Fibroblast of lung (primary cell): ENCODE results near the gene NRSN2. TPM values are rescaled to one million over a fixed set of nuclear protein-coding genes. Genes with fewer than 3 reads are reported as not detected.

Experiments used
- DNase-seq, 2 donors: peaks; one replicate each; pipeline versions ENCODE4 v3.0.0 to v3.0.0-alpha.2; 2010; ENCODE audit warnings: low read depth in 2 of 2
- H2AFZ ChIP-seq: 2 replicates; pipeline ENCODE4 v1.5.1; 2012; ENCODE audit warnings: low read length, control low read depth, inconsistent platforms
- H3K27ac ChIP-seq: 2 replicates; pipeline ENCODE4 v1.5.1; 2011; ENCODE audit warnings: low read length, control low read depth; ENCODE audit not compliant: insufficient read depth
- H3K27me3 ChIP-seq: 2 replicates; pipeline ENCODE4 v1.5.1; 2011; ENCODE audit warnings: mild to moderate bottlenecking, low read length; ENCODE audit not compliant: control insufficient read depth, insufficient read depth
- H3K36me3 ChIP-seq: 2 replicates; pipeline ENCODE4 v1.5.1; 2011; ENCODE audit warnings: low read length; ENCODE audit not compliant: control insufficient read depth, insufficient read depth
- H3K4me1 ChIP-seq: 2 replicates; pipeline ENCODE4 v1.5.1; 2011; ENCODE audit warnings: low read length; ENCODE audit not compliant: control insufficient read depth, insufficient read depth; ENCODE audit errors: extremely low read depth
- H3K4me2 ChIP-seq: 2 replicates; pipeline ENCODE4 v1.5.1; 2011; ENCODE audit warnings: low read length, control low read depth; ENCODE audit not compliant: insufficient read depth; ENCODE audit errors: extremely low read depth
- H3K4me3 ChIP-seq, 4 experiments: fragments of 200-600 bp in 1 of 4; sonication (generic) in 1 of 4; replicated peaks in 1 of 4; 2 replicates each; pipeline ENCODE4 v1.5.1; 2011 to 2016; ENCODE audit warnings: low read length in 4 of 4, low read depth in 3 of 4, mild to moderate bottlenecking in 3 of 4, control low read depth in 2 of 4, inconsistent platforms in 1 of 4, mixed read lengths in 1 of 4; ENCODE audit not compliant: insufficient read depth in 1 of 4; ENCODE audit errors: control extremely low read depth in 1 of 4
- H3K79me2 ChIP-seq: 2 replicates; pipeline ENCODE4 v1.5.1; 2012; ENCODE audit warnings: mild to moderate bottlenecking, low read length, inconsistent platforms; ENCODE audit not compliant: control insufficient read depth, insufficient read depth
- H3K9ac ChIP-seq: 2 replicates; pipeline ENCODE4 v1.5.1; 2011; ENCODE audit warnings: mild to moderate bottlenecking, low read length, control low read depth; ENCODE audit not compliant: insufficient read depth
- H3K9me3 ChIP-seq: 2 replicates; pipeline ENCODE4 v1.5.1; 2012; ENCODE audit warnings: low read depth, low read length; ENCODE audit not compliant: control insufficient read depth, insufficient read depth
- H4K20me1 ChIP-seq: 2 replicates; pipeline ENCODE4 v1.5.1; 2011; ENCODE audit warnings: low read length; ENCODE audit not compliant: control insufficient read depth, insufficient read depth; ENCODE audit errors: extremely low read depth
- EZH2 ChIP-seq: IDR thresholded peaks from 2 replicates; pipeline ENCODE4 v1.5.1; 2012; ENCODE audit warnings: low read length, control low read depth, mild to moderate bottlenecking; ENCODE audit errors: missing control alignments
- polyA minus RNA-seq: library from RNA; depleted of rRNA, polyadenylated mRNA; stranded (reverse); fragments of >200 nt; gene quantifications from 2 replicates; pipeline ENCODE4 v1.2.3, GENCODE V29; 2011; ENCODE audit warnings: low replicate concordance
- polyA plus RNA-seq, 2 donors: library from polyadenylated mRNA; depleted of rRNA in 1 of 2; stranded (reverse) in 1 of 2; unstranded in 1 of 2; fragments of >200 nt; gene quantifications; 2 replicates each; pipeline ENCODE4 v1.2.1, GENCODE V29; 2011 to 2012; ENCODE audit warnings: missing spikeins in 1 of 2
- total RNA-seq: library from RNA; depleted of rRNA; stranded (reverse); fragments of >200 nt; gene quantifications from 2 replicates; pipeline ENCODE4 v1.2.1, GENCODE V29; 2014
- TF ChIP-seq, protein P1 (sequence below), 2 donors: IDR thresholded peaks in 1 of 2; conservative IDR thresholded peaks in 1 of 2; 1 replicate in 1 of 2; 2 replicates in 1 of 2; pipeline ENCODE4 v1.5.1; 2011 to 2012; ENCODE audit warnings: low read length in 2 of 2, control low read depth in 1 of 2, inconsistent platforms in 1 of 2, low read depth in 1 of 2, mild to moderate bottlenecking in 1 of 2

Gene NRSN2, protein sequence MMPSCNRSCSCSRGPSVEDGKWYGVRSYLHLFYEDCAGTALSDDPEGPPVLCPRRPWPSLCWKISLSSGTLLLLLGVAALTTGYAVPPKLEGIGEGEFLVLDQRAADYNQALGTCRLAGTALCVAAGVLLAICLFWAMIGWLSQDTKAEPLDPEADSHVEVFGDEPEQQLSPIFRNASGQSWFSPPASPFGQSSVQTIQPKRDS
- 23.1 and 34.5 TPM in 2 replicates for total RNA-seq
- 56.0 and 60.5 TPM in 2 replicates for polyA plus RNA-seq
- 67.4 and 75.8 TPM in 2 replicates for polyA plus RNA-seq (2012)
- 82.9 and 98.7 TPM in 2 replicates for polyA minus RNA-seq

DNA sequence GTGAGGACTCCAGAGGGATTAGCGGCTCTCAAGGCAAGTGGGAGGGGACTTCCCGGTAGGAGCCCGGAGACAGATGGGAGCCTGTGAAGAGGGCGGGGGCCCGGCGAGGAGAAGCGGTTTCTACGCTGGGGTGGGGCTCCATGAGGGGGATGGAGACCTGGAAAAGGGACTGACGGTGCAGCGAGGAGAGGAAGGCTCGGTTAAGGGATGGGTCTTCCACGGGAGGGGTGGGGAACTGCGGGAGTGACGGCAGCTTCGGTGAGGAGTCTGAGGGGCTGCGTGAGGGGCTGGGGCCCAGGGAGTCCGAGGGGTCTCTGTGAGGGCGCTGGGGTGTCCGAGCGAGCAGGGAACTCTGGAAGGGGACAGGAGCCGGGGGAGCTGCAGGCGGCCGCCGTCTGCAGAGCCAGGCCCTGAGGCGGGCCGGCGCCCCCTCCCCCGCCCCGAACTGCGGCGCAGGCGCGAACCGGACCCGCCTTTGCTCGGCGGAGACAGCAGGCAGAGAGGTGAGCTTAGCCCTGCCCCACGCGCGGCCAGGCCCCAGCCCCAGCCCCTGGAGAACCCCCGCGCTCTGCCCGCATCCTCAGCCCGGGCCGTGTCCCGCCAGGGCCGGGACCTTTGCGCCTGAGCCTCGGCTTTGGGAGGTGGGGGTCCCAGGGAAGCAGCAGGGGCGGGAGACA is at the start of gene NRSN2:
Gene NRSN2 (plus strand): TSS at position 472 of the 677 bp plus-strand sequence. CDS start 2,533 bp downstream, outside the sequence.
- peak within 1 kb of the TSS; percentile 62 to 89 (median 76) for H3K4me3 ChIP-seq
- peaks cover 8% of the 10 kb centered on the region for H3K79me2 ChIP-seq
- H3K9ac ChIP-seq: peak within 1 kb of the TSS; percentile 78
- no peaks in the 10 kb centered on the region for H3K9me3 ChIP-seq
- H3K4me2 ChIP-seq: peak within 1 kb of the TSS; percentile 98
- peaks cover 7% of the 10 kb centered on the region for H3K4me1 ChIP-seq
- H3K27me3 ChIP-seq: no peaks in the 10 kb centered on the region
- TF ChIP-seq EZH2: no peak
- TF ChIP-seq, protein P1, sequence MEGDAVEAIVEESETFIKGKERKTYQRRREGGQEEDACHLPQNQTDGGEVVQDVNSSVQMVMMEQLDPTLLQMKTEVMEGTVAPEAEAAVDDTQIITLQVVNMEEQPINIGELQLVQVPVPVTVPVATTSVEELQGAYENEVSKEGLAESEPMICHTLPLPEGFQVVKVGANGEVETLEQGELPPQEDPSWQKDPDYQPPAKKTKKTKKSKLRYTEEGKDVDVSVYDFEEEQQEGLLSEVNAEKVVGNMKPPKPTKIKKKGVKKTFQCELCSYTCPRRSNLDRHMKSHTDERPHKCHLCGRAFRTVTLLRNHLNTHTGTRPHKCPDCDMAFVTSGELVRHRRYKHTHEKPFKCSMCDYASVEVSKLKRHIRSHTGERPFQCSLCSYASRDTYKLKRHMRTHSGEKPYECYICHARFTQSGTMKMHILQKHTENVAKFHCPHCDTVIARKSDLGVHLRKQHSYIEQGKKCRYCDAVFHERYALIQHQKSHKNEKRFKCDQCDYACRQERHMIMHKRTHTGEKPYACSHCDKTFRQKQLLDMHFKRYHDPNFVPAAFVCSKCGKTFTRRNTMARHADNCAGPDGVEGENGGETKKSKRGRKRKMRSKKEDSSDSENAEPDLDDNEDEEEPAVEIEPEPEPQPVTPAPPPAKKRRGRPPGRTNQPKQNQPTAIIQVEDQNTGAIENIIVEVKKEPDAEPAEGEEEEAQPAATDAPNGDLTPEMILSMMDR (conservative IDR thresholded peaks at IDR 0.05 in 1 of 2, IDR thresholded peaks at IDR 0.05 in 1 of 2; ENCODE audit: low read depth in 1 of 2, low read length in 2 of 2): no peak
- H4K20me1 ChIP-seq: no peaks in the 10 kb centered on the region
- peak within 1 kb of the TSS; percentile 95 for H3K27ac ChIP-seq
- peaks cover 10% of the 10 kb centered on the region for H3K36me3 ChIP-seq
- peak within 1 kb of the TSS; percentile 73 for H2AFZ ChIP-seq
- peak; percentile 68 to 75 for DNase-seq

DNA sequence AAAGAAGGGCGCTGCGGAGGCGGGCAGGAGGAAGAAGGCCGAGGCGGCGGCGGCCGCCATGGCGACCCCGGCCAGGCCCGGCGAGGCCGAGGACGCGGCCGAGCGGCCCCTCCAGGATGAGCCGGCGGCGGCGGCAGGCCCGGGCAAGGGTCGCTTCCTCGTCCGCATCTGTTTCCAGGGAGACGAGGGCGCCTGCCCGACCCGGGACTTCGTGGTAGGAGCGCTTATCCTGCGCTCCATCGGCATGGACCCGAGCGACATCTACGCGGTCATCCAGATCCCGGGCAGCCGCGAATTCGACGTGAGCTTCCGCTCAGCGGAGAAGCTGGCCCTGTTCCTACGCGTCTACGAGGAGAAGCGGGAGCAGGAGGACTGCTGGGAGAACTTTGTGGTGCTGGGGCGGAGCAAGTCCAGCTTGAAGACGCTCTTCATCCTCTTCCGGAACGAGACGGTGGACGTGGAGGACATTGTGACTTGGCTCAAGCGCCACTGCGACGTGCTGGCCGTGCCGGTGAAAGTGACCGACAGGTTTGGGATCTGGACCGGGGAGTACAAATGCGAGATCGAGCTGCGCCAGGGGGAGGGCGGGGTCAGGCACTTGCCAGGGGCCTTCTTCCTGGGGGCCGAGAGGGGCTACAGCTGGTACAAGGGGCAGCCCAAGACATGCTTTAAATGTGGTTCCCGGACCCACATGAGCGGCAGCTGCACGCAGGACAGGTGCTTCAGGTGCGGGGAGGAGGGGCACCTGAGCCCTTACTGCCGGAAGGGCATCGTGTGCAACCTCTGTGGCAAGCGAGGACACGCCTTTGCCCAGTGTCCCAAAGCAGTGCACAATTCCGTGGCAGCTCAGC is 48.8 kb upstream of the NRSN2 start:
- H2AFZ ChIP-seq: peak overlapping the region; percentile 18
- peak overlapping the region; percentile 88 for H3K4me2 ChIP-seq
- peaks cover 38% of the 10 kb centered on the region for H3K79me2 ChIP-seq
- TF ChIP-seq EZH2: no peak
- TF ChIP-seq, protein P1 (conservative IDR thresholded peaks at IDR 0.05 in 1 of 2, IDR thresholded peaks at IDR 0.05 in 1 of 2; ENCODE audit: low read depth in 1 of 2, low read length in 2 of 2): no peak
- H3K4me3 ChIP-seq: peak overlapping the region; percentile 77 to 94 (median 89)
- H4K20me1 ChIP-seq: no peaks in the 10 kb centered on the region
- DNase-seq: peak; percentile 74 to 75
- H3K9me3 ChIP-seq: no peaks in the 10 kb centered on the region
- H3K27ac ChIP-seq: peak overlapping the region; percentile 90
- no peaks in the 10 kb centered on the region for H3K36me3 ChIP-seq
- peaks cover 8% of the 10 kb centered on the region for H3K4me1 ChIP-seq
- H3K27me3 ChIP-seq: no peaks in the 10 kb centered on the region
- H3K9ac ChIP-seq: peak overlapping the region; percentile 94
